GM12878 (cell line): Measurements from ENCODE around the gene MIA2.

Experiments used
- NFXL1 ChIP-seq: fragments of 450-650 bp; IDR thresholded peaks from 2 replicates; pipeline ENCODE4 v1.6.1; 2017; ENCODE audit warnings: antibody characterized with exemption, mild to moderate bottlenecking, borderline replicate concordance
- POLR2AphosphoS5 ChIP-seq: IDR thresholded peaks from 2 replicates; pipeline ENCODE4 v1.6.1; 2011; ENCODE audit warnings: mild to moderate bottlenecking, low read length, inconsistent platforms
- SMAD1 ChIP-seq: fragments of 450-650 bp; IDR thresholded peaks from 2 replicates; pipeline ENCODE4 v1.6.1; 2018; ENCODE audit warnings: mild to moderate bottlenecking, low read depth; ENCODE audit not compliant: partially characterized antibody
- SPI1 ChIP-seq: IDR thresholded peaks from 2 replicates; pipeline ENCODE4 v1.6.1; 2011; ENCODE audit warnings: low read depth, mild to moderate bottlenecking, low read length, moderate library complexity, borderline replicate concordance; ENCODE audit not compliant: insufficient read depth
- ZNF24 ChIP-seq: fragments of 450-650 bp; IDR thresholded peaks from 2 replicates; pipeline ENCODE4 v1.6.1; 2017; ENCODE audit warnings: antibody characterized with exemption, mild to moderate bottlenecking
- ZNF274 ChIP-seq: IDR thresholded peaks from one replicate; pipeline ENCODE4 v1.8.0; 2011; ENCODE audit not compliant: insufficient read length, insufficient read depth
- ZSCAN29 ChIP-seq: fragments of 450-650 bp; IDR thresholded peaks from 2 replicates; pipeline ENCODE4 v1.6.1; 2017; ENCODE audit warnings: mild to moderate bottlenecking, moderate library complexity
- TF ChIP-seq, protein P1 (sequence below): fragments of 450-650 bp; IDR thresholded peaks from 2 replicates; pipeline ENCODE4 v1.6.1; 2018; ENCODE audit warnings: mild to moderate bottlenecking, low read depth, moderate library complexity; ENCODE audit not compliant: partially characterized antibody
- TF ChIP-seq, protein P2 (sequence below), 3 experiments: IDR thresholded peaks in 2 of 3; conservative IDR thresholded peaks in 1 of 3; 2 replicates each; pipeline ENCODE4 v1.5.1; 2011; ENCODE audit warnings: low read depth in 3 of 3, low read length in 3 of 3, mild to moderate bottlenecking in 3 of 3, control low read depth in 2 of 3, moderate library complexity in 2 of 3, inconsistent platforms in 1 of 3, mixed read lengths in 1 of 3; ENCODE audit not compliant: control insufficient read depth in 2 of 3, insufficient read depth in 1 of 3; ENCODE audit errors: extremely low read depth in 1 of 3
- TF ChIP-seq, protein P3 (sequence below): IDR thresholded peaks from 2 replicates; pipeline ENCODE4 v1.6.1; 2011; ENCODE audit warnings: low read depth, mild to moderate bottlenecking, low read length, moderate library complexity, borderline replicate concordance; ENCODE audit errors: extremely low read depth

DNA sequence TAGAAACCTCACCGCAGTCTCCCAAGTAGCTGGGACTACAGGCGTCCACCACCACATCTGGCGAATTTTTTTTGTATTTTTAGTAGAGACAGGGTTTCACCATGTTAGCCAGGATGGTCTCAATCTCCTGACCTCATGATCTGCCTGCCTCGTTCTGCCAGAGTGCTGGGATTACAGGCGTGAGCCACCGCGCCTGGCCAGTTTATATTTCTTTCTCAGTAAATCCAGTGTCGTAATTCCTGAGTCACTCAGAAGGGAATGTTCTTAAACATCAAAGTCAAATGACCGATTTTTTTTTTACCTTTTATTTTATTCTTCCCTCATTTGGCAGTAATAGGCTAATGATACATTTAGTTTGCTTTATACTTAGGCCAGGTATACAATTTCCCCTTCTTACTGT, 118.0 kb downstream of the MIA2 start:
- no peak for TF ChIP-seq POLR2AphosphoS5
- no peak for TF ChIP-seq ZSCAN29
- no peak for TF ChIP-seq SPI1
- TF ChIP-seq, protein P1, sequence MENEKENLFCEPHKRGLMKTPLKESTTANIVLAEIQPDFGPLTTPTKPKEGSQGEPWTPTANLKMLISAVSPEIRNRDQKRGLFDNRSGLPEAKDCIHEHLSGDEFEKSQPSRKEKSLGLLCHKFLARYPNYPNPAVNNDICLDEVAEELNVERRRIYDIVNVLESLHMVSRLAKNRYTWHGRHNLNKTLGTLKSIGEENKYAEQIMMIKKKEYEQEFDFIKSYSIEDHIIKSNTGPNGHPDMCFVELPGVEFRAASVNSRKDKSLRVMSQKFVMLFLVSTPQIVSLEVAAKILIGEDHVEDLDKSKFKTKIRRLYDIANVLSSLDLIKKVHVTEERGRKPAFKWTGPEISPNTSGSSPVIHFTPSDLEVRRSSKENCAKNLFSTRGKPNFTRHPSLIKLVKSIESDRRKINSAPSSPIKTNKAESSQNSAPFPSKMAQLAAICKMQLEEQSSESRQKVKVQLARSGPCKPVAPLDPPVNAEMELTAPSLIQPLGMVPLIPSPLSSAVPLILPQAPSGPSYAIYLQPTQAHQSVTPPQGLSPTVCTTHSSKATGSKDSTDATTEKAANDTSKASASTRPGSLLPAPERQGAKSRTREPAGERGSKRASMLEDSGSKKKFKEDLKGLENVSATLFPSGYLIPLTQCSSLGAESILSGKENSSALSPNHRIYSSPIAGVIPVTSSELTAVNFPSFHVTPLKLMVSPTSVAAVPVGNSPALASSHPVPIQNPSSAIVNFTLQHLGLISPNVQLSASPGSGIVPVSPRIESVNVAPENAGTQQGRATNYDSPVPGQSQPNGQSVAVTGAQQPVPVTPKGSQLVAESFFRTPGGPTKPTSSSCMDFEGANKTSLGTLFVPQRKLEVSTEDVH = no peak
- no peak for TF ChIP-seq SMAD1
- TF ChIP-seq ZNF274 = no peak
- TF ChIP-seq NFXL1 = no peak
- TF ChIP-seq, protein P2, sequence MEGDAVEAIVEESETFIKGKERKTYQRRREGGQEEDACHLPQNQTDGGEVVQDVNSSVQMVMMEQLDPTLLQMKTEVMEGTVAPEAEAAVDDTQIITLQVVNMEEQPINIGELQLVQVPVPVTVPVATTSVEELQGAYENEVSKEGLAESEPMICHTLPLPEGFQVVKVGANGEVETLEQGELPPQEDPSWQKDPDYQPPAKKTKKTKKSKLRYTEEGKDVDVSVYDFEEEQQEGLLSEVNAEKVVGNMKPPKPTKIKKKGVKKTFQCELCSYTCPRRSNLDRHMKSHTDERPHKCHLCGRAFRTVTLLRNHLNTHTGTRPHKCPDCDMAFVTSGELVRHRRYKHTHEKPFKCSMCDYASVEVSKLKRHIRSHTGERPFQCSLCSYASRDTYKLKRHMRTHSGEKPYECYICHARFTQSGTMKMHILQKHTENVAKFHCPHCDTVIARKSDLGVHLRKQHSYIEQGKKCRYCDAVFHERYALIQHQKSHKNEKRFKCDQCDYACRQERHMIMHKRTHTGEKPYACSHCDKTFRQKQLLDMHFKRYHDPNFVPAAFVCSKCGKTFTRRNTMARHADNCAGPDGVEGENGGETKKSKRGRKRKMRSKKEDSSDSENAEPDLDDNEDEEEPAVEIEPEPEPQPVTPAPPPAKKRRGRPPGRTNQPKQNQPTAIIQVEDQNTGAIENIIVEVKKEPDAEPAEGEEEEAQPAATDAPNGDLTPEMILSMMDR (IDR thresholded peaks at IDR 0.05 in 2 of 3, conservative IDR thresholded peaks at IDR 0.05 in 1 of 3; ENCODE audit: control insufficient read depth in 2 of 3, extremely low read depth in 1 of 3, insufficient read depth in 1 of 3, low read depth in 3 of 3, low read length in 3 of 3) = no peak
- no peak for TF ChIP-seq ZNF24
- TF ChIP-seq, protein P3, sequence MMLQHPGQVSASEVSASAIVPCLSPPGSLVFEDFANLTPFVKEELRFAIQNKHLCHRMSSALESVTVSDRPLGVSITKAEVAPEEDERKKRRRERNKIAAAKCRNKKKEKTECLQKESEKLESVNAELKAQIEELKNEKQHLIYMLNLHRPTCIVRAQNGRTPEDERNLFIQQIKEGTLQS = no peak
